Left lung (tissue), 10 donors: ENCODE data around the gene PRKN. TPM values are rescaled to one million over a fixed set of nuclear protein-coding genes. Genes with fewer than 3 reads are reported as not detected.
A peak's percentile ranks its signal among the peaks of the same experiment; 100 is the strongest.

Source experiments
- ATAC-seq: fragments of 200-7000 bp; cut with Tn5 transposase; one replicate; pipeline ENCODE4 v1.9.1; 2020; ENCODE audit warnings: moderate library complexity
- DNase-seq, 4 donors: peaks; one replicate each; pipeline ENCODE4 v3.0.0-alpha.2; 2013 to 2020
- H3K27ac ChIP-seq, 2 donors: fragments of 200-600 bp; sonication (generic) in 1 of 2; one replicate each; pipeline versions ENCODE4 v1.5.0 to v1.8.0; 2020 to 2021
- H3K27me3 ChIP-seq, 2 donors: fragments of 200-600 bp; sonication (generic) in 1 of 2; one replicate each; pipeline versions ENCODE4 v1.5.0 to v1.8.0; 2020 to 2021
- H3K36me3 ChIP-seq, 2 donors: fragments of 200-600 bp; sonication (generic) in 1 of 2; one replicate each; pipeline versions ENCODE4 v1.5.0 to v1.8.0; 2020 to 2021
- H3K4me1 ChIP-seq, 2 donors: fragments of 200-600 bp; one replicate each; pipeline ENCODE4 v1.8.0; 2021
- H3K4me3 ChIP-seq, 2 donors: fragments of 200-600 bp; sonication (generic) in 1 of 2; one replicate each; pipeline versions ENCODE4 v1.5.0 to v1.8.0; 2020 to 2021; ENCODE audit warnings: mild to moderate bottlenecking in 1 of 2
- H3K9me3 ChIP-seq, 2 donors: fragments of 200-600 bp; sonication (generic) in 1 of 2; one replicate each; pipeline versions ENCODE4 v1.5.0 to v1.8.0; 2020 to 2021
- intact Hi-C, 2 donors: fragments of 100-400 bp; cut with DNase I; formaldehyde crosslinking; loops; one replicate each; pipeline versions ENCODE4 v1.11.2 to v1.14.2; 2022
- polyA plus RNA-seq, 6 donors: library from polyadenylated mRNA; unstranded; fragments of 120-200 nt; gene quantifications; one replicate each; pipeline ENCODE4 v1.2.1, GENCODE V29; 2013; ENCODE audit not compliant: insufficient read length in 6 of 6
- total RNA-seq, 2 donors: library from RNA; stranded (reverse); fragmentation: NEBNext Ultra II Directional; extraction: Animal tissue kit (Norgen Biotek cat#: 25700); gene quantifications; one replicate each; pipeline ENCODE4 v1.2.1, GENCODE V29; 2021
- TF ChIP-seq, protein P1 (sequence below), 2 donors: fragments of 200-600 bp; sonication (generic) in 1 of 2; IDR thresholded peaks; one replicate each; pipeline versions ENCODE4 v1.5.0 to v1.8.0; 2021; ENCODE audit warnings: antibody characterized with exemption in 2 of 2
- donor health status: DM: no; HTN: yes; CAD: no.
- donor health status: DM: no; HTN: no; CAD: no.

Gene PRKN
- total and polyA plus RNA-seq, 8 donors = 1.9 to 4.3 (median 2.5) TPM

DNA sequence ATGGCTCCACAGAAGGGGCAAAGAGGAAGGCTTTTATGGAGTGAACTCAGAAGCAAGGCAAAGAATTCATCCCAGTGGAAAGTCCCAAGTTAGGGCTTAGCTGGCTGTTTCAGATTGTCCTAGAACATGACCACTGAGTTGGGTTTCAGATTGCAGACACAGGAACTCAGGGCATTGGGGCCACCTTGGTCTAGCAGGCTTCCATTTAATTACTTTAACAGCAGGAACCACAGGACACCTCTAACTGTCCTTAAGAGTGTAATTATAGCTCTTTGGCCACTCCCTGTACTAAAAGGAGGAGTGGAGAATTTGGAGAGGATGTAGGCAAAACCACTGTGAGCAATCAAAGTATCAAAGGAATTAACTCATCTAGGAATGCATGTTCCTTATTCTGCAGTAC is 1303.1 kb downstream of the PRKN start:
- no peaks in the 10 kb centered on the region for H3K4me1 ChIP-seq
- TF ChIP-seq, protein P1, sequence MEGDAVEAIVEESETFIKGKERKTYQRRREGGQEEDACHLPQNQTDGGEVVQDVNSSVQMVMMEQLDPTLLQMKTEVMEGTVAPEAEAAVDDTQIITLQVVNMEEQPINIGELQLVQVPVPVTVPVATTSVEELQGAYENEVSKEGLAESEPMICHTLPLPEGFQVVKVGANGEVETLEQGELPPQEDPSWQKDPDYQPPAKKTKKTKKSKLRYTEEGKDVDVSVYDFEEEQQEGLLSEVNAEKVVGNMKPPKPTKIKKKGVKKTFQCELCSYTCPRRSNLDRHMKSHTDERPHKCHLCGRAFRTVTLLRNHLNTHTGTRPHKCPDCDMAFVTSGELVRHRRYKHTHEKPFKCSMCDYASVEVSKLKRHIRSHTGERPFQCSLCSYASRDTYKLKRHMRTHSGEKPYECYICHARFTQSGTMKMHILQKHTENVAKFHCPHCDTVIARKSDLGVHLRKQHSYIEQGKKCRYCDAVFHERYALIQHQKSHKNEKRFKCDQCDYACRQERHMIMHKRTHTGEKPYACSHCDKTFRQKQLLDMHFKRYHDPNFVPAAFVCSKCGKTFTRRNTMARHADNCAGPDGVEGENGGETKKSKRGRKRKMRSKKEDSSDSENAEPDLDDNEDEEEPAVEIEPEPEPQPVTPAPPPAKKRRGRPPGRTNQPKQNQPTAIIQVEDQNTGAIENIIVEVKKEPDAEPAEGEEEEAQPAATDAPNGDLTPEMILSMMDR (IDR thresholded peaks at IDR 0.05) = no peak
- ATAC-seq (no peak), DNase-seq (no peak)
- H3K9me3 ChIP-seq = no peaks in the 10 kb centered on the region
- intact Hi-C loops = no loop called here
- H3K27me3 ChIP-seq = no peaks in the 10 kb centered on the region
- no peaks in the 10 kb centered on the region for H3K36me3 ChIP-seq
- no peak overlapping the region for H3K4me3 ChIP-seq
- no peak overlapping the region for H3K27ac ChIP-seq

DNA sequence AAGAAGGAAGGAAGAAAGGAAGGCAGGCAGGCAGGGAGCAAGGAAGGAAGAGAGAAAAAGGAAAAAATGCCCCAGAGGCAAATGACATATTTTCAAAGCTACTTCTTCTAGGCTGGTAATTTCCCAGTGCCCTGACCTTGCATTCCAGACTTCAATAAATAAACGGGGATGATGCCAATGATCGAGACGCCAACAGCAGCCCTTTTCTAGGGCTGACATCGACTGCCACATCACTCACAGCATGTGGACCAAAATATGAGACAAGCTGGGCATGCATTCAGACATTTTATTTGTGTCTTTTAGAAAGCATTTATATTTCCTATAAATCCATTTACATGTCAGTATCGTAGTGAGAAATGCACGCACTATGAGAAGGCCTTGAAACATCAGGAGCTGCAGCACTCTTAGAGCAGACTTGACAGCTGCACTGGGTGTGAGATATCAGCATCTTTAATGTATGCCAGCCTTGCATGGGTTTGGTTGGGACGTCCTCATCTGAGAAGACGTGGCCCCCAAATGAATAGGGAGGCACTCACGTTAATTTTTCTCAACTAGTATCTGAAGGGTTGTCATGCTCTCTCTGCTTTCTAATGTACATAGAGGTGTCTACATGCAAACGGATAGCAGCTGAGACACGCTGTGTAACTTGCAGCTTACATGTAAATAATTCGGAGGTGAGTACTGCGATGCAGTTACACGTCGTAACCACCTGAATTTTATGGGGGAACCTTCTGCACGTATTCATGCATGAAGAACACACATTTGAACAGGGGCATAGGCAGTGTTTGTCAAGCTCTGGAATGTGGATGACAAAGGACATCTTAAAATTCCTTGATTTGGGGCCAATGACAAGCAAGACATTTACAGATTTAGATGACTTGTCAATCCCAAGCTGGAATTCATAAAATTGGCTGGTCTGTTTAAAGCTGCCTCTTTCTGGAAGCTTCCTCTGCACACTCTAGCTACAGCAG is 1304.6 kb downstream of the PRKN start:
- H3K36me3 ChIP-seq = no peaks in the 10 kb centered on the region
- H3K9me3 ChIP-seq = no peaks in the 10 kb centered on the region
- H3K4me3 ChIP-seq = no peak overlapping the region
- TF ChIP-seq, protein P1 (IDR thresholded peaks at IDR 0.05) = no peak
- intact Hi-C loops = no loop called here
- ATAC-seq = no peak
- H3K4me1 ChIP-seq = no peaks in the 10 kb centered on the region
- DNase-seq = no peak
- H3K27me3 ChIP-seq = no peaks in the 10 kb centered on the region
- no peak overlapping the region for H3K27ac ChIP-seq

DNA sequence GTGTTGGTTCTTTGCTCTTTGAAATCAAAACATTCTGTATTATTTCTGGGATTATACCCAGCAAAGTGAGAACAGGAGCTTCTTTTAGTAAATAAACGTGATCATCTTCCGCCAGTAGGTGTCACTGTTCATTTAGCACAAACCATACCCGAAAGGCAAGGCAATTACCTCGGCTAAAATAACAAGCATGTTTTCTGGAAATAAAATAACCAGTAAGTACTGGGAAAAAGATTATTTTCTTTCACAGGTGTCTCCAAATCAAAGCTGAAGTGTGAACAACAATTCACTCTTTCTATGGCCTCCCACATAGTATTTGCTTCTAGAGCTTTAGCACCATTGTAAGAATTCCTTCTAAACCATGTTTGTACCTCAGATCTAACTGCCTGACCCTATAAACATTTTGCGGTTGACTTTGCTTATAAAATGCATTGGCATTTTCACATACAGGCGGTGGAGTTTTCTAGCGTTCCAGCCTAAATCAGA is 1309.1 kb downstream of the PRKN start:
- ATAC-seq (peak; percentile 86), DNase-seq (peak in 2 of 4 donors; percentile 78 to 86)
- Histone ChIP-seq H3K36me3 (no peaks in the 10 kb centered on the region), H3K4me3 (no peak overlapping the region), H3K27me3 (no peaks in the 10 kb centered on the region), H3K27ac (no peak overlapping the region), H3K4me1 (no peaks in the 10 kb centered on the region), H3K9me3 (no peaks in the 10 kb centered on the region)
- TF ChIP-seq, protein P1 (IDR thresholded peaks at IDR 0.05) = peak; percentile 43 to 57
- intact Hi-C loops = no loop called here

DNA sequence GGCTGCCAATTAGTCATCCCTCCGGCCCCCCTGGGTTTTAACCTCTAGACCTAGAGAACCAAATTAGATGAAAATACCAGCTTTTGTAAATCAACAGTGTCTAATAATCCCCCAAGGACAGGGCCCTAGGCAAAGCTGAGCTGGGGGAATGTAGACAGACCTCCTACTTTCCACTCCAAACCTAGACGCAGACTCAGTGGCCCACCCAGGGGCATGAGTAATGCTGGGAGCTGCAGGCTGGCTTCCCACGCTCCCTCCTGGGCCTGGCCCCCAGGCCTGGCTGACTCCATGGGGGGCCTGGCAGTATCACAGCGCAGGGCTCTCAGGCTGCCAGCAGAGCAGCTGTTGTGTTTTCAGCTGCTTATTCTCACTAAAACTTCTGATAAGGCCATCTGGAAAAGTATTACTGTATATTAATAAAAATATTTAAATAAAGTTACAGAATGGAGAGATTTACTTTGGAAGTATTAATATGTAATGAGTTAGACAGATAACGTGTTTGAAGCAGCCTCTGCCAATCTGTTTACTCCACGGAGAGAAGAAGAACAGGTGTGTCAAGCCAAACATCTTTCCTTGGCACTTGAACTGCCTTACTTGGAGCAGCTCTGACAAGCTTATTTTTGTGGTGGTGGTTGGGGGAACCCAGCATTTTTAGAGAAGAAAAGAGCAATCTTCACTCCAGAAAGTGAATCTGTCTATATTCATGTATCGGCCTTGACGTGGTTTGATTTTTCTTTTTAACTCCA is 1309.7 kb downstream of the PRKN start:
- Histone ChIP-seq H3K36me3 (no peaks in the 10 kb centered on the region), H3K27me3 (no peaks in the 10 kb centered on the region), H3K27ac (no peak overlapping the region), H3K9me3 (no peaks in the 10 kb centered on the region), H3K4me1 (no peaks in the 10 kb centered on the region), H3K4me3 (no peak overlapping the region)
- intact Hi-C loops = no loop called here
- DNase-seq = peak in 3 of 4 donors; percentile 42 to 85 (median 45)
- peak; percentile 80 for ATAC-seq
- TF ChIP-seq, protein P1 (IDR thresholded peaks at IDR 0.05) = no peak
